ENCODE results near the gene IGIP.

- TF ChIP-seq TAF1 (IDR thresholded peaks at IDR 0.05; ENCODE audit: borderline replicate concordance, insufficient read depth, low read length) (no peak; the same call in 1 of the 2 replicates), POLR2AphosphoS5 (IDR thresholded peaks at IDR 0.05; ENCODE audit: low read depth, low read length) (peak; percentile 92), REST (IDR thresholded peaks at IDR 0.05; ENCODE audit: insufficient read depth in 1 of 2, low read depth in 2 of 2, low read length in 2 of 2) (peak; percentile 51 to 71; a peak in 3 of 4 replicates)
These were observed 18.2 kb upstream of the IGIP start for GRCh38 chr5:140107312-140108092.

All from PFSK-1 (cell line).